Measurements from ENCODE around the gene CMIP.
A peak's percentile ranks its signal among the peaks of the same experiment; 100 is the strongest.
"Not testable (repeated sequence)": the region's sequence is repeated elsewhere in the genome, so short reads cannot be mapped to it uniquely, and the experiment has no call there.

Gene CMIP

DNA sequence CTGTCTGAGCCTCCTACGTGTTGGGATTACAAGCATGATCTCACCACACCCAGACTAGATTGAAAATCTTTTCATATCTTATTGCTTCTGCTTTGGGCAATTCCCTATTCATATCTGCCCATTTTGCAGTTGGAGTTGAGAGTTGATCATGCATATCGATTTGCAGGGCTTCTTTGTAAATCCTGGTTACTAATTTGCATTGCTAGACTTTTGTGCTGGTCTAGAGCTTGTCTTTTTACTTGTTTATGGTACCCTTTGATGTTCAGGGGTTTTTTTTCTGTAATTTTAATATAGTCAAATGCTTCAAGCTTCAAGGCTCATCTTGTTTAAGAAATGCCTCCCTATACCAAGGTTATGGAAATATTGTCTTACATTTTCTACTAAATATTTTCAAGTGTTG, 23.5 kb upstream of the CMIP start:
- no peak for DNase-seq (ENCODE audit: low read depth, low spot score)

DNA sequence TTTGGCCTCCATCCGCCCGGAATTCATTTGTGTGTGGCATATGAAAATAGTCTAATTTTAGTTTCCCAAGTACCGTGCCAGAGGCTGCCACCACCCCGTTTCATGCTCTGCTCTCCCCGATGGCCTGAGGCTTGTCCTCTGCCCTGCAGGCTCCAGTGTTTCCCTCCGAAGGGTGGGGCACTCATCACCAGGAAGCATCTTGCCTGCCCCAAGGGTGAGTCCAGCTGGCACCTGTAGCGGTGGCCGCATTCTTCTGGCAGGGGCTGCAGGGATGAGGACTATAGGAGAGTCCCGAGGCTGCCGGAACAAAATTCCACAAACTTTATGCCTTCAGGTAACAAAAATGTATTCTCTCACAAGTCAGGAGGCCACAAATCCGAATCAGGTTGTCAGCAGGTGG, 23.1 kb upstream of the CMIP start:
- no peak for DNase-seq (ENCODE audit: low read depth, low spot score)

DNA sequence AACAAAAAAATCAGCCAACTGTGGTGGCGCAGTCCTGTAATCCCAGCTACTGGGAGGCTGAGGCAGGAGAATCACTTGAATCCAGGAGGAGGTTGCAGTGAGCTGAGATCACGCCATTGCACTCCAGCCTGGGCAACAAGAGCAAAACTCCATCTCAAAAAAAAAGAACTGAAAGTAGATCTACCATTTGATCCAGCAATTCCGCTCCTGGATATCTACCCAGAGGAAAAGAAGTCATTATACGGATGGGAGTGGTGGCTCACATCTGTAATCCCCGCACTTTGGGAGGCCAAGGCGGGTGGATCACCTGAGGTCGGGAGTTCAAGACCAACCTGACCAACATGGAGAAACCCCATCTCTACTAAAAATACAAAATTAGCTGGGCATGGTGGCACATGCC, 22.5 kb upstream of the CMIP start:
- not testable (repeated sequence) for DNase-seq (ENCODE audit: low read depth, low spot score)

DNA sequence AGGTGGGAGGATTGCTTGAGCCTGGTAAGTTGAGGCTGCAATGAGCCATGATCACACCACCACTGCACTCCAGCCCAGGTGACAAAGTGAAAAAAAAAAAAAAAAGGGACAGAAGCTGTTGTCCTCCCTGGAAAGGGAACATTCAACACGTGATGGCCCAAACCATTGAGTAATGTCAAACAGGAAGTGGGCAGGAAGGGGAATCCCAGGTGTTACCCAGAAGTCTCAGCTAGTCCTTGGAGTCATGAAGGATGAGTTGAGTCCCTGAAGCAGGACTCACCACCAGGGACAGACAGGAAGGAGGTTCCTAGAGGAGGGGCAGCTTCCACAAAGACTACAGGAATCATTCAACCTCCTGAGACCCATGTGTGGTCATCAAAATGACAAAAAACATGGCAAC, 19.8 kb upstream of the CMIP start:
- no peak for DNase-seq (ENCODE audit: low read depth, low spot score)

DNA sequence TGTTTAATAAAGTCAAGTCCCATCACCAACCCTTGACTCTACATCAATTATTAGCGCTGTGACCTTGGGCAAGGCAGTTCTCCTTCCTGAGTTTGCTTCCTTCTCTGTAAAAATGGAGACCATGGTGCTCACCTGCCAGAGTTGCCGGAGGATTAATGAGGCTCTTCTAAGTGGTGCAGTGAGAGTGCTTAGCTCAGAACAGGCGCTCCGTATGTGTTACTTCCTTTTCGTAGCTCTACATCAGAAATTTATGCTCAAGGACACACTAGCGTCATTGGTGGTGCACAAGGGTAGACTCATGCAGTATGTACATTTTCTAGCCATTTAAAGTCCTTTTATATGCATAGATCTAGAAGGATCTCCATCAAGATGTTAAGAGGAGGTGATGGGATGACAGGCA, 17.4 kb upstream of the CMIP start:
- no peak for DNase-seq (ENCODE audit: low read depth, low spot score)

DNA sequence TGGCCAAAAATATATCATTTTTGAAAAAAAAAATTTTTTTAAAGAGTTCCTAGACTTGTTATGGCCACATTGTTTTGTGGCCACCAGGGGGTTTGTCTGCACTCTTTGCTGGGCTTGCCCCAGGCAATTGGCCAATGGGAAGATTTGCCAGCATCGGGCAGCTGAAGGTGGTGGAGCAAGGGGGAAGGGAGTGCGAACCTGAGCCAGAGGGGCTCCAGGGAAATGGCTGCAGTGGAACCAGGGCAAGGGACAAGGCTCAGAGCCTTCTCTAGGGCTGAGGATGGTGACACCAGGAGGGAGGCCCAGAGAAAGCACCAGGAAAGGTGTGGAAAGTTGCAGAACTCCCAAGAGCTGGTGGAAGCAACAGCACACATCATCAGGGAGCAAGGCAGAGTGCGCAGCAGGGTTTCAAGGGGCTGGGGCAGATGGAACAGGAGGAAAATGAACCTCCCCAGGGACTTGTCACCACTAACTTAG, 15.5 kb upstream of the CMIP start:
- DNase-seq (ENCODE audit: low read depth, low spot score): peak; percentile 65

DNA sequence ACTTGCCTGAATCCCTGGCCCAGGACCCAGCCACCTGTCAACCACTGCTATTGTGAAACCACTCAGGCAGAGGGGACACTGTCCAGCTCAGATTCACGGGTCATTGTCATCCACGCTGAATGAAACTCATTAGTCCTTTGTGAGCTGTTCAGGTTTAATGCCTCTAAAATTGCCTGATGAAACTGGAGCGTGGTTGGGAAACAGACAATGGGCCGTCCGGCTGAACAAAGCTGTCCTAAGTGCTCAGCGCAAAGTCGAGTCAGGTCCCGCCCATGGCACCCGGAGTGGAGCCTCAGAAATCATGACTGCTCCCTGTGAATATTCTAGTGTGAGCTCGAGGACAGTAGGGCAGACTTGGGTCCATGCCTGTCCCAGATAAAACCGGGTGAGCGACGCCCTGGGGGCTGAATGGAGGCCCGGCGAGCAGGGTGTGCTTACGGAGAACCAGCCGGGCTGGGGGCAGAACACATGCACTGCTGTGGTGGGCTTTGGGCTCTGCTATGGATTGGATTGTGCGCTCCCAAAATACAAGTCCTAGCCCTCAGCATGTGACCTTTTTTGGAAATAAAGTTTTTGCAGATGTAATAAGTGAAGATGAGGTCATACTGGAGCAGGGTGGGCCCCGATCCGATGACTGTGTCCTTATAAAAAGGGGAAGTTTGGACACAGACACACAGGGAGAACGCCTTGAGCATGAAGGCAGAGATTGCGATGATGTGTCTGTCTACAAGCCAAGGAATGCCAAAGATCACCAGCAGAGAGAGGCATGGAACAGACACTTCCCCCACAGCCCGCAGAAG, 12.9 kb upstream of the CMIP start:
- peak; percentile 74 for DNase-seq (ENCODE audit: low read depth, low spot score)

DNA sequence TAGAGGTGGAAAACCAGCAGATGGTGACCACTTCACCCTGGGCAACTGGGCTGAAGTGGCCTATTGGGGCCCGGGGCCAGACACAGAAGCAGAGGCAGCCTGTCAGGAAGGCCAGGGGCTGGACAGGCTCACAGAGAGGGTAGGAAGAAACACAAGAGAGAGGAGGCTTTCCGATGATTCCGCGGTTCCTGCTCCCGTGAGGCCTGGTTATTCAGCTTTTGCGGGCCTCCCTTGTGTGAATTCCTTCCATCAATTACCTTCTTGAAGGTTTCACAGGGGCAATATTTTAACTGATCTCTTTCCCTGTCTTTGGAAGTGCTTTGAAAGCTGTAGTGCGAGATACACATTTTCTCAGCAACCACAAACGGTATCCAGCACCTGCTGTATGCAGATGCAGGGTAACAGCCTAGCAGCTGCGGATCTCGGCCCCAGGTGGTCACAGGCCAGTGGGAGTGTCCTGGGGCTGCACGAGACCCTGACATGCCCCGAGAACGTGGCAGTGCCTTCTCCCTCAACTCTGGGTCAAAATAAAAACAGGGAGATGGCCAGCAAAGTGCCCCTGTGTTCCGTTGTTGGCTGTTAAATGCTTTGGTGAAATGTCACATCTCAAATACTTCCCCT, 11.6 kb upstream of the CMIP start:
- no peak for DNase-seq (ENCODE audit: low read depth, low spot score)

DNA sequence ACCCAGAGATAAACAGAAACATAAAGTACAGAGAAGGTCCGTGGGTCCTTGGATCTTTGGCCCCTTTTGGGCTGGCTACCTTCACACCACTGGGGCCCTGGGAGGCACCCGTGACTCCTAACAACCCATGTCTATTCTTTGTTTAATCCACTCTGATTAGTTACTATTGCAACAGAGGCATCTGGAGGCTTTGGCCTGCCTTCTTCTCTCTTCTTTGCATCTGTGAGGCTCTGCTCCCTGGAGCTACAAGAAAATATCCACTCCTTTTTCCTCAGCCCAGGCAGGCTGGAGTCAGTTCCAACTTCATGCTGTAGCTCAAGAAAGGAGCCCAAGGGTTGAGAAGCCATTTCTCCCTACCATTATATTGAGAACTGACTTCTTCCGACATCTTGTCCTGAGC, 9.5 kb upstream of the CMIP start:
- no peak for DNase-seq (ENCODE audit: low read depth, low spot score)

DNA sequence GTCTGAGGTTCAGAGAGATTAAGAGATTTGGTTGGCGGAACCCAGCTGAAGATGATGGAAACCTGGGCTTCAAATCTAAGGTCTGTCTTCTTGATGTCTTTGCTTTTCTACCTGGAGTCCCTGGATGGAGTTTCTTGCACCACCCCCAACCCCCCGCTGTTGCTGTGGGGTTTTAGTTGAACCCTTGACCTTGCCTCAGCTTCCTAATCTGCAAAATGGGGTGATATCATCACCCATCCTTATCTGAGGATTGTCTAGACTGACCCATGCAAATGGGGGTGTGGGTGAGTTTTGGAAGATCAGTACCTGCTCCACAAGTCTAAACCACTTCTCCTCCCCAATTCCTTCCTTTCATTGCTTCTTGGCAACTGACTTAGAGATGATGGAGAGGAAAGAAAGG, 9.0 kb upstream of the CMIP start:
- no peak for DNase-seq (ENCODE audit: low read depth, low spot score)

DNA sequence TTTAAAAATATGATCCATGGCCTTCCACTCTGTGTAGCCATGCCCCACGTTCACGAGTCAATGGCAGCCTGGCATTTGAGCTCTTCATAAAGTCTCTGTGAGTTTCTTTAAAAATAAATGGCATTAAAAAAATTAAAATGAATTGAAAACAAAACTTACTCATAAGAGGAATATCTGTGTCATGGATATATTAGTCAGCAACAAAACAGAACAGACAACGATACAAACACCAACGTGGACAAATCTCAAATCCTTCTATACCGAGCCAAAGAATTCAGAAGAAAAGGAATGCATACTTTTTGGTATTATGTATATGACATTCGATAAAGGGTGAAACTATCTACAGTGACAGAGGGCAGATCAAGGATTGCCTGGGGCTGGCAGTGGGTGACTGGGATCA, 8.2 kb upstream of the CMIP start:
- no peak for DNase-seq (ENCODE audit: low read depth, low spot score)

DNA sequence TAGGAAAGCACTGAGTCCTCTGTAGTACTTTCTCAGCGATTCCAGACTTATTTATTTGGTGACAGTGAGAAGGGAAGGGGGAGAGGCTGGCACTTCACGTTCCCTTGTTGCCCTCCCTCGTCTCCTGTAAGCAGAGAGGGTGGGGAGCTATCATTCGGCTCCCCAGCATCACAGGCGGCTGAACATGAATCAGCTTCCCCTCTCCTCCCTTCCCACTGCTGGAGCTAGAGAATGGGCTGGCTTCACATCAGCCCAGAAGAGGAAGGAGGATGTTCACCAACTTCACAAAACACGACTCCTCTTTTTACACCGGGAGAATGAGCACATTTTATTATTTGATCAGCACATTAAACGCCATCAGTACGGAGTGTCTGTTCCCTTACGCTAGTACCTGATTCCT, 6.7 kb upstream of the CMIP start:
- DNase-seq (ENCODE audit: low read depth, low spot score): no peak

DNA sequence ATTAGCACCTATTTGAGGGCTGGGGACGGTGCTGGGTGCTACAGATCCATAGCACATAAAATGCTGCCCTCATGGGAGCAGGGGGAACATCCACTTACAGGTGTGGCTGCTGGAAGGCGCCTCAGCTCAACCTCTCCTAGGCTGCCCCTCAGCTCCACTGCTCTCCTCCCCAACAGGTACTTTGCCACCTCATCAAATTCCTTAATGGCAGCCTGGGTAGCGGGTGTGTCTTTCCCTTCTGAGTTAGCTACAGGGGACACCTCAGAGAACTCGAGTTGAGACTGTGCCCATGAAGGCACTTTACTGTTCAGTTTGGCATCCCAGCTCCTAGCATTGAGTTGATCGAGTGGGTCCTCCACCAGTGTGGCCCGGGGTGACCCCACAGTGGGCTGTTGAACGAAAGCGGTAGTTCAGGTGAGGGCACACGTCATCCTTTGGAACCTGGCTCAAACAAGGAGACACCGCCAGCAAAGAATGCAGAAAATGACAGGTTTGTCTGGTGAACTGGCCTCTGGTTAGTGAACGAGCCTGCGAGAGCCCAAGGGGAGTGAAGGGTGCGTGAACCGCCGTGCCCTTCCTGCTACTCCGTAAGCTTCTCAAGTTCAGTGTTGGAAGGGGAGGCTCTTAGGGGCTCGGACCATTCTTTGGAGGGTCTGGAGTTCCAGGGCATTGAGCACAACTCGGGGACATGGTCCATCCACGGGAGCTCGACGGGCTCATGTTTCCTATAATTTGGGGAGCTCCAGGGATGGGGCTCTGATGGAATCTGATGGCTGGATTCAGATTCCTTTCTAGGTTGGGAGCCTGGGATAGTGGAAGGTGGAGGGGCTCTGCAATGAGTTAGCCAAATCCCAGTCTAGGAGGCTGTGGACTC, 3.5 kb upstream of the CMIP start:
- DNase-seq (ENCODE audit: low read depth, low spot score): no peak

DNA sequence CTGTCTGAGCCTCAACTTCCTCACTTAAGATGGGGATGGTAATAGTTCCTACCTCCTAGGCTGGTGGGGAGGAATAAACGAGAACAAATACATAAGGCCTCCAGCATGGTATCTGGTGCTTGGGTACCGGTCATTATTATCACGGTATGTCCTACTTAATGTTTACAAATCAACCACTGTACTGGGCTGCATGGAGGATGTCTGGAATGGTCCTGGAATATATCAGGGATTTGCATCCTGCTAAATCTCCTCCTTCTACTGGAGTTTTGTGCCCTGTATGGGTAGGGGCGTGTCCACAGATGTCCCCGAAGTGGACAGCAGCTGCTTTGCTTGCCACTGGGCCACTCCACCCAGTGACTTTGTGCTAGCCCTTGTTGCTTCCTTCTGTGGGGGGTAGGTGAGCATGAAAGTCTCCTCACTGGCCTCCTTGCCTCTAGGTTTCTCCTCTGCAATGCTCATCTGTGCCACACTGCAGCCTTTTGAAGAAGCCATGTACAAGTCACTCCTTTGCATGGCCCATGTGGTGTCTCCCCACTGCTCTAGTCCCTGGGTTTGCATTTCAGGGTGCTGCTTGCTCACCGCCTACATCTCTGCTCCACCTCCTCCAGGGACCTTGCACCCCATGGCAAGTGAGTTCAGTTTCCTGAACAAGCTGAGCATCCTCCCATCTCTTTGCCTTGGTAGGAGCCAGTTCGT, 2.2 kb upstream of the CMIP start:
- DNase-seq (ENCODE audit: low read depth, low spot score): no peak

DNA sequence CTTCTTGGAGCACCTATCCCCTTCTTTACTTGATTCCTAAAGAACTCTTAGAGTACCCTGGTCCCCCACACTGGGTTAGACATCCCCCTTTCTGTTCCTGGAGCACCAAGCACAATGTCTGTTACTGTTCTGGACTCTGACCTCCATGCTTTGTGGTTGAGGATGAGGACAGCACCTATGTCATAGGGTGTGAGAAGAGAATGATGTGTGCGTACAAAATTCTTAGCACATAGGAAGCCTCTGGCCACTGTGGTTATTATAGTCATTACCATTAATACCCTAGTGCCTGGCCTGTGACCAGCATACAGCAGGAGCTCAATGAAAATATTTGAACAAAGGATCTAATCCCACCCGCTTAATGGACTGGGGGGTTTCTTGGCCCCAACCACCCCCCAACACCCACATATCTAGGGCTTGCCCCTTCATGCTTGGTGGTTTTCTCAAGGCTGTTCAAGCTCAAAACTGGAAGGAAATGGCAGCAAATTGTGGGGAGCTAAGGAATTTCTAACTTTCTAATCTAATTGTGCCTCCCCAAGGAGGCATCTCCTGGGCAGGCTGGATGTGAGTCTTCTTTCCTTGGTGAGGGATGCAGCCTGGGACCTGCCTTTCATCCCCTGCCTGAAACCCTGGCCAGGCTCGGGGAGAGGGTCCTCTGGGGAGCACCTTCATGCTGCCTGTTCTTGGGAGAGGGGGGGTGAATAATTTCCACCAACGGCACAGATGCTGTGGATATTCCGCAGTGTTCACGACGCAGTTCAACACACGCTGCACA, 1.5 kb upstream of the CMIP start:
- no peak for DNase-seq (ENCODE audit: low read depth, low spot score)

DNA sequence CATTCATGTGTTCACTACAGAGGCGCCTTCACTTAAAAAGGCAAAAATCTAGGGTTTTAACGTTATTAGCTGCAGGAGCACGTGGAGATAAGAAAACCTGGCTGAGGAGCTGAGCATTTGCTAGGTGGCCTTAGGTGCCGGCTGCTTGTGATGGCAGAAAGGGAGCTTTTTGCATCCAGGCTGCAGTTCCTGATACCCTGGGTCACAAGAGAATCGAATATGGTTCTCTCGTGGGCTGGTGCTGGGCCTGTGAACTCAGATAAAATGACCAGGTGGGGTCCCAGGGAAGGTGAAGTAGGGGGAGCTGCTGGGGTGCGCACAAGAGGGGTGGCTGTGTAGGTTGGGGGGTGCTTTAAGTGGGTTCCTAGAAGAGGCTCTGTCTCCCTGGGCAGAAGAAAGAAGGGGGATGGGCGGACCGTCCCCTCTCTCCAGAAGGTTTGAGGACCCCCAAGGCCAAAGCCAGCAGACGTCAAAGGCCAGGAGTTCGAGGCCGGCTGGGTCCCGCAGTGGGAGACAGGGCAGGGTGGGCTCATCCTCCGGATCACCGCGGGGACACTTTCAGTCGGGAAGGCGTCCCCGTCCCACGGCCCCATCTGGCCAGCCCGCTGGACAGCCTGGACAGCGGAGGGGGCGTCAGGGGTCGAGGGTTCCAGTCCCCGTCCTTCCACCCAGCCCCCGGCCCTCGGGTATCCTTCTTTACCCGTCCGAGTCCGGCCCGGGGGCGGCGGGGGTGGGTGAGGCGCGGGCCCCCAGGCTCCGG, 740 bp upstream of the CMIP start:
- DNase-seq (ENCODE audit: low read depth, low spot score): no peak

DNA sequence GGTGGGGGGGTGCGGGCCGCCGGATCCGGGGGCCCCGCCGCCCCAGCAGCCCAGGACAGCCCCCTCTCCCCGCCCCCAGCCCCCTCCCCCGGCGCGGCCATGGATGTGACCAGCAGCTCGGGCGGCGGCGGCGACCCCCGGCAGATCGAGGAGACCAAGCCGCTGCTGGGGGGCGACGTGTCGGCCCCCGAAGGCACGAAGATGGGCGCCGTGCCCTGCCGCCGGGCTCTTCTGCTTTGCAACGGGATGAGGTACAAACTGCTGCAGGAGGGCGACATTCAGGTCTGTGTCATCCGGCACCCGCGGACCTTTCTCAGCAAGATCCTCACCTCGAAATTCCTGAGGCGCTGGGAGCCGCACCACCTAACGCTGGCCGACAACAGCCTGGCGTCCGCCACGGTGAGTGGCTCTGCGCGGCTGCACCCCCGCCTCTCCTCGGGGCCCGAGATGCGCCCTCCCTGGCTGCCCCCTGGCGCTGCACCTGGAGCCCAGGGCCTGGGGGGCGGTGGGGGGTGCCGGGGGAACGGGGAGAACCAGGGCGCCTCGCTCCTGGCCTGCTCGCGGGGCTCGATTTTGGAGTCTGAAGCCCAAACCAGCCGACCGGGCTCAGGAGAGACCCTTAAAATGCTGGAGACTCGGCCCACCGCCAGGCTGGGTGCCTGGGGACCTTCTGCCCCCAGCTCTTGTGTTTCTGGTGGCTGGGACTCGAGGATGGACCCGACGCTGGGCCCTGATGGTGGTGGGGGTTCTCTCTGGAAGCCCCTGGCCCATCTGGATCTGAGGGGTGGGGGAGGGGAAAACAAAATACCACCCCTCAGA, 744 bp downstream of the CMIP start:
- DNase-seq (ENCODE audit: low read depth, low spot score): peak; percentile 71

DNA sequence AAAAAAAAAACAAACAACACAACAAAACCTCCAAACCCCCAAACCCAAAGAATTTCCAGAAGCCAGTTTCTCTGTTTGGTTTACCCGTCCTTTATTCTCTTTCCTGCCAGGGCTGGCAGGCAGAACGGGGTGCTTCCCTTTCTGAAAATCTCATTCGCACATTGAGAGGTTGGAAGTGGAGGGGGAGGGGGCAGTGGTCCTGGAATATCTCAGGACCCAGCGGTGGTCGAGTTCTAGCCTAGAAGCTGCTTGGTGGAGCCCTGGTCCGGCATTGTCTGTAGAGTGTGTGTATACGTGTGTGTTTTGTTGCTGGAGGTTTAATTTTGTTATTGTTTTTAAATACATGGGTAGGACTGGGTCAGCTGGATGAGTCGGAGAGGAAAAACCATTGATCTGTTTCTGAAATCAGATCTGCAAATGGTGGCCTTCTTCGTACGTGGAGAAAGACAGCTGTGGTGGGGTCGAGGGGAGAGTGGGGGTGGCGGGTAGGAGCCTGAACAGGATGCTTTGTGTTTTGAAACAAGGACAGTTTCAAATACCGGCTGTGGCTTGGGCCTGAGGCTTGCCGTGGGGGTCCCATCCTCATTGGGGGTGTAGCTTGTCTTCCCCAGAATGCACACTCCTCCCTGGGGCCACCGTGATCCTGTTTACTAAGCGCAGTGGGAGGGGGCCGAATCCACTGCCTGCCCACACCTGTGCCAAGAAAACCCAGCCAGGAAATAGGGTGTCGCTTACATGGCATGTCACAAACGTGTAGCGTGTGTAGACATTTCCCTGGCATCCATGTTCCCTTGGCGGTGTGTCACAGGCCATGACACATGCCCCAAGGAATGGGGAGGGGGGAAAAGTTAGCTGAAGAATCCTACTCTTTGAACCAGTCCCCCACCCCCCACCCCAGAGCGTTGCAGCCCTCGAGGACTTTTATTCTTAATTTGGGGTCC, 1.6 kb downstream of the CMIP start:
- DNase-seq (ENCODE audit: low read depth, low spot score): peak; percentile 73

Data from astrocyte of the hippocampus (primary cell).